IPS DF 4.7 (cell line): ENCODE results near the gene RNF187.

Source experiments
- DNase-seq: peaks from one replicate; pipeline ENCODE4 v3.0.0-alpha.2; 2013; ENCODE audit warnings: low spot score; ENCODE audit errors: extremely low read depth

Gene RNF187

DNA sequence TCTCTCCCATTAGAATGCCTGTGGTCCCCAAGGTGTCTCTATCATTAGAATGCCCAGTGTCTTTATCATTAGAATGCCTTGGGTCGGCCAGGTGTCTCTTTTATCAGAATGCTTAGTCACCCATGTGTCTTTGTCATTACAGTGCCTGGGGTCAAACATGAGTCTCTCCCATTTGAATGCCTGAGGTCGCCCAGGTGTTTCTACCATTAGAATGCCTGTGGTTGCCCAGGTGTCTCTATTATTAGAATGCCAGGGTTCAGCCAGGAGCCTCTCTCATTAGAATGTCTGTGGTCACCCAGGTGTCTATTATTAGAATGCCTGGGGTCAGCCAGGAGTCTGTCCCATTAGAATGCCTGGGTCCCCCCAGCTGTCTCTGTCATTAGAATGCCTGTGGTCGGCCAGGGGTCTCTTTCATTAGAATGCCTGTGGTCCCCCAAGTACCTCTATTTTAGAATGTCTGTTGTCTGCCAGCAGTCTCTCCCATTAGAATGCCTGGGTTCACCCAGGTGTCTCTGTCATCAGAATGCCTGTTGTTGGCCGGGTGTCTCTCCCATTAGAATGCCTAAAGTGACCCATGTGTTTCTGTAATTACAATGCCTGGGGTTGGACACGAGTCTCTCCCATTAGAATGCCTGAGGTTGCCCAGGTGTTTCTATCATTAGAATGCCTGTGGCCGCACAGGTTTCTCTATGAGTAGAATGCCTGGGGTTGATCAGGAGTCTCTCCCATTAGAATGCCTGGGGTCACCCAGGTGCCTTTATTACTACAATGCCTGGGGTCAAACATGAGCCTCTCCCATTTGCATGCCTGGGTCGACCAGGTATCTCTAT is 57.1 kb downstream of the RNF187 start:
- DNase-seq, result no peak

DNA sequence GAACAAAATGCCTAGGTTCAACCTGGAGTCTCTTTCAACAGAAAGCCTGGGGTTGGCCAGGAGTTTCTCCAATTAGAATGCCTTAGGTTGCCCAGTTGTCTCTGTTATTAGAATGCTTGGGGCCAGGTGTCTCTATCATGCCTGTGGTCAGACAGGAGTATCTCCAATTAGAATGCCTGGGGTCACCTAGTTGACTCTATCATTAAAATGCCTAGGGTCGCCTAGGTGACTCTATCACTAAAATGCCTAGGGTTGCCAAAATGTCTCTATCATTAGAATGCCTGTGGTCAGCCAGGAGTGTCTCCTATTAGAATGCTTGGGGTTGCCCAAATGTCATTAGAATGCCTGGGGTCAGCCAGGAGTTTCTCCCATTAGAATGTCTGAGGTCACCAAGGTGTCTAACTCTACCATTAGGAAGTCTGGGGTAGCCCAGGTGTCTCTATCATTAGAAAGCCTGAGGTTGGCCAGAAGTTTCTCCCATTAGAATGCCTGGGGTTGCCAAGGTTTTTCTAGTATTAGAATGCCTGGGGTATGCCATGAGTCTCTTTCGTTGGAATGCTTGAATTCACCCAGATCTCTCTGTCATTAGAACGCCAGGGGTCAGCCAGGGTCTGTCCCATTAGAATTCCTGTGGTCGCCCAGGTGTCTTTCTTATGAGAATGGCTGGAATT is 57.9 kb downstream of the RNF187 start:
- no peak for DNase-seq
